GM21447 (cell line): ENCODE results near the gene TTC28.
"Not testable (repeated sequence)": the region's sequence is repeated elsewhere in the genome, so short reads cannot be mapped to it uniquely, and the experiment has no call there.

Experiments used
- ATAC-seq: cut with Tn5 transposase; IDR thresholded peaks from one replicate; pipeline ENCODE4 v1.9.1; 2021; ENCODE audit not compliant: unreplicated experiment

Gene TTC28

GRCh38 chr22:28204382-28204781, 475.3 kb downstream of the TTC28 start:
- no peak for ATAC-seq

DNA sequence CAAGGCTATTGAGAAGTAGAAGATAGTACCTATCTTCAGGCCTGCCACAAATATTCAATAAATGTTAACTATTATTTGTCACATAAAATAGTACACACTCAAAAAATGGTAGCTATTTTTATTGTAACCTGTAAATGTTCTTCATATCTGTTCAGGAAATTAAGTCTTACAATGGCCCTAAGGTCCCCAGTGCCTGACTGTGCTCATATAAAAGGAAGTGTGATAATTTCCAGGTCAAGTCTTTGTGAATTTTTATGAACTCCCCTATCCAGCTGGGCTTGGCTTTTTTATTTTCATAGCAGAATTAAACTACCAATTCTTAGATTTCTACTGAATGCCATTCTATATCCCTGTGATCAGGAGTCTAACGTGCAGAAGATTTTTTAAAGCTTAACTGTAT, 476.4 kb downstream of the TTC28 start:
- ATAC-seq = no peak

GRCh38 chr22:28198692-28199091, 480.9 kb downstream of the TTC28 start:
- ATAC-seq = no peak

- not testable (repeated sequence) for ATAC-seq
Measured at GRCh38 chr22:28191571-28191970, 488.1 kb downstream of the TTC28 start.

DNA sequence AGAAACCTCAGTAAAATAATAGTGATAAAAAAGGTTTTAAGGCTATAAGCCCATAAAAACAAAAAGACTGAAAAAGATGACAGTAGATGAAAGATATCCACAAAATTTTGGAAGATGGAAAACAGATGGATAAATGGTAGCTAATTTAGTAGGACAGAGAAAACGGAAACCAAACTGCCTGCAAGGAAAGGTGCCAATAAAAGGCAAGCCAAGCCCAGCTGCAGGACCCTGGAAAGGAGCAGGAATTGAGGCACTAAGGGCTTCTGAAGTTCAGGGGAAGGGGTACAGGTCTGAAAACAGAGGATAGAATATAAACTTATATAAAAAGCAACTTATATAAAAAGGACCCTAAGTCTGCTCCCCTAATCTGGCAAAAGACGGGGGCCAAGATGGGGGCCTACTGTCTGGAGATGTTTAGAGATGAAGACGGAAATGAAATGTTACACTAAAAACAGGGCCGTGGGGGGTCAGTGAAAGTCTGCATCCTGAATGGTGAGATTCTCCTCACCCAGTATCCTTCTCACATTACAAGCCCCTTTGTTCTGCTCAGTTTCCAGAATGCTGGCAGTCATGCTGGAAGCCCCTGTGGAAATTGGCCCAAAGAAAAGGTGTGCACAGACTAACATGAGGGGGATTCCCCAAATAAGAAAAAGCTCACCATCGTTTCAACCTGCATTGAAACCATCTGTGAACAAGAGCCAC, 491.3 kb downstream of the TTC28 start:
- ATAC-seq = no peak

GRCh38 chr22:28187612-28188011, 492.0 kb downstream of the TTC28 start:
- ATAC-seq = no peak

- no peak for ATAC-seq
Measured at GRCh38 chr22:28186641-28187040, 493.0 kb downstream of the TTC28 start.

DNA sequence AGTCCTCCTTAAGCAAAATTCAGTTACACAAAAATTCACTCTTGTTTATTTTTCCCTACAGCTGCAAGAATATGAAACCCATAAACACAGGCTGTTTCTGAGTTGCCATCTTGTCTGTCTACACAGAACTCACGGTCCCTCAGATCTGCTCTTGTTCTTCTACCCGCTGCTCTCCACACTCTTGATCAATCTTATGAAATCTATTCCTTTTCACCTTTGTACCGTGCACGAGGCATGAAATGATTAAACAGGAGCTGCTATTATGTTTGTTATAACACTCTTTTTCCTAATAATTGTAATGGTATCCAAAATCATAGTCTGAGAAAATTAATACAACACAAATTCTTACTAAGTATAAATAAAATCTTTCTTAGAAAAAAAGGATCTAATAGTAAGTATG, 494.5 kb downstream of the TTC28 start:
- no peak for ATAC-seq

GRCh38 chr22:28183078-28183860, 496.4 kb downstream of the TTC28 start:
- no peak for ATAC-seq

- ATAC-seq = no peak
Measured at GRCh38 chr22:28180804-28181731, 498.6 kb downstream of the TTC28 start.

- no peak for ATAC-seq
Measured at GRCh38 chr22:28179392-28179791, 500.2 kb downstream of the TTC28 start.

GRCh38 chr22:28175730-28176492, 503.7 kb downstream of the TTC28 start:
- no peak for ATAC-seq

DNA sequence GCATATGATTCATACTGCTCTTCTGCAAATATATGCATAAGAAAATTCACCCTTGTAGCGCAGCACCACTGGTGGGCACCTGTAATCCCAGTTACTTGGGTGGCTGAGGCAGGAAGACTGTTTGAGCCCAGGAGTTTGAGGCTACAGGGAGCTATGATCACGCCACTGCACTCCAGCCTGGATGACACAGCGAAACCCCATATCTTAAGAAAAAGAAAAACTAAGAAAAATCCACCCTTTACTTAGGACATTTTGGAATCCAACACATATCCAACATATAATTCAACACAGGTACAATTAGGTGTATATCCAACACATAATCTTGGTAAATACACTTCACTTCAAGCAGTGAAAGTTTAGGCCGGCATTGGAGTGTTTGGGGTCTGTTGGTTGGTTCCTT, 505.1 kb downstream of the TTC28 start:
- ATAC-seq = no peak

GRCh38 chr22:28172892-28173670, 506.6 kb downstream of the TTC28 start:
- ATAC-seq = no peak

DNA sequence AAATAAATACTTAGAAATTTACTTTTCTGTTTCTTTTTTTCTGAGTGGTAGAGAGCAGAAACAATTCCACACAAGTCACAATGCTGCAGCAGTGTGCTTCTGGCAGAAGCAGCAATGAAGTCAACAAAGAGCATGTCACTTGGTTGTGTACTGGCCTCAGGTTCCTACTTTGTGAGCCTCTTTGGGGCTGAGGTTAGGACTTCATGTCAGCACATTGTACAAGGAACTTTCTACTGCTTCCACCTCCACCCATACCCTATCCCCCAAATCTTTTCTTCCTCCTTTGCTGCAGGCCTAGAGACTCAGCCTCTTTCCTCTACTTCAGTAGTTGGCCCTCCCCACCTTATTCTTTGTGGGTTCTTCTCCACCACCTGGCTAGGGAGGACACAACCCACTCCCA, 507.9 kb downstream of the TTC28 start:
- no peak for ATAC-seq

DNA sequence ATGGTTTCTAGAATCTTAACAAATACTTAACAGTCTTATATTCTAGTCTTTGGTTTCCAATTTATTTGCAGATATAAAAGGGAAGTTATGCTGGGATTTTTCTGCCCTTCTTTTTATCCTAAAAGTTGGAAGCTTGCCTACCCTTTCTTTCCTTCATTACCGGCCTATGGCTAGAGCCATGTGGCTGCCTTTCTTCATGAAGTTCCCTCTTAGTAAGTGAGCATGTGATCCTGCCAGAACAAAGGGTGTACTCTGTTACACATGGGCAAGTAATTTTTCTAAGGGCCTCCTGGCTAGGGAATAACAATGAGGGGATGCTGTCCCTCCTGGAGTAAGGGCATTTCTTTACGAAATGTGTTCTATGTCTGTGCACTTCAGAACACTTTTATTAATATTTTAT, 508.5 kb downstream of the TTC28 start:
- no peak for ATAC-seq

DNA sequence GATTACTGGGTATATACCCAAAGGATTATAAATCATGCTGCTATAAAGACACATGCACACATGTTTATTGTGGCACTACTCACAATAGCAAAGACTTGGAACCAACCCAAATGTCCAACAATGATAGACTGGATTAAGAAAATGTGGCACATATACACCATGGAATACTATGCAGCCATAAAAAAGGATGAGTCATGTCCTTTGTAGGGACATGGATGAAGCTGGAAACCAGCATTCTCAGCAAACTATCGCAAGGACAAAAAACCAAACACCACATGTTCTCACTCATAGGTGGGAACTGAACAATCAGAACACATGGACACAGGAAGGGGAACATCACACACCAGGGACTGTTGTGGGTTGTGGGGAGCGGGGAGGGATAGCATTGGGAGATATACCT, 510.3 kb downstream of the TTC28 start:
- not testable (repeated sequence) for ATAC-seq

DNA sequence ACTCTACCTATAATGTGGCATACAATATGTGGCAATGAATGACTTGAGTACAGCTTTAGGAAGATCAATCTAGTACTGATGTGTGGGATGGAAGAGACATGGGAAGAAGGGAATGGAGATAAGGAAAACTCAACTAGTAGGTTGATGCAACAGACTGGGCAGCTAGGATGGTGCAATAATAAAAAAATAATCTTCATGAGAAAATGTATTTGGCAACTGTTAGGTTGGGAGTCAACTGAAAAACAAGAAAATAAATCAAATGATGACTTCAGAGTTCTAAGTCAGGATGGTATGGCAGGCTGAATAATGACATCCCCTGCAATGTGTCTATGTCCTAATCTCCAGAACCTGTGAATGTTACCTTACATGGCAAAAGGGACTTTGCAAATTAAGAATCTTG, 523.8 kb downstream of the TTC28 start:
- ATAC-seq = no peak

- no peak for ATAC-seq
Measured at GRCh38 chr22:28154861-28155260, 524.8 kb downstream of the TTC28 start.
